ENCODE results near the gene RAN.

RAN gene

DNA sequence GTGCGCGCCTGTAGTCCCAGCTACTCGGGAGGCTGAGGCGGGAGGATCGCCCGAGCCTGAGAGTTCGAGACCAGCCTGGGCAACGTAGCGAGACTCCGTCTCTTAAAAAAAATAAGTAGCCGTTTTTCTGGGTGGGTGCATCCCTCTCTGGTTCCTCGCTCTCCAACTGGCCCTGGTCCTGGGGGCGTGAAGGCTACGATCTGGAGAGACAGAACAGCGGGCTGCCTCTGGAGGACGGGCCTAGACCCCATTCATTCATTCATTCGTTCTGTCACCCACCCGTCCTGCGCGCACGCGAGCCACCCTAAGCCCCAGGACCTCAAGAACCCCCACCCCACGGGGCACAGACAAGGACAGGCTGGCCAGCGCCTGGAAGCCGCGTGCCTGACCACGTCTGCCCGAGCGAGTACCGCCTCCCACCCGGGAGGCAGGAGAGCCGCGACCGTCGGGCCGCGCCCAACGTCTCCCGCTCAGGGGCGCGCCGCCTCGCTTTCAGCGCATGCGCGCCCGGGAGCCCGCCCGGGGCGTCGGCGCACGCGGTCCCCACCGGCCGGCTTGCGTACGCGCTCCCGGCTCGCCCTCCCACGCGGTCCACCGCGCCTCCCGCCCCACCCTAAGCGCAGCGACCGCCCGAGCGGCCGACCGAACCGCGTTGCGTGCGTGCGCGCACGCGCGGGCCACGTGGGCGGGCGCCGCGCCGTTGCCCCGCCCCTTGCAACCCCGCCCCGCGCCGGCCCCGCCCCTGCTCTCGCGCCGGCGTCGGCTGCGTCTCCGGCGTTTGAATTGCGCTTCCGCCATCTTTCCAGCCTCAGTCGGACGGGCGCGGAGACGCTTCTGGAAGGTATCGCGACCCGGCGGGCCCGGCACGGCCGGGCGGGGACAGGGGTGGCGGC lies at the start of gene RAN:
Gene RAN (plus strand): TSS at position 781 of the 893 bp plus-strand sequence. CDS start 528 bp downstream, outside the sequence.
- Histone ChIP-seq H2AFZ (ENCODE audit: low read length) (peak within 1 kb of the TSS; percentile 61; the same call in 1 of the 2 replicates), H3K9ac (ENCODE audit: low read length) (peak within 1 kb of the TSS; percentile 88), H3K4me2 (ENCODE audit: low read depth, low read length) (peak within 1 kb of the TSS; percentile 82), H3K79me2 (ENCODE audit: low read length) (peaks cover 30% of the 10 kb centered on the region), H3K4me3 (ENCODE audit: low read length) (peak within 1 kb of the TSS; percentile 79), H3K4me1 (ENCODE audit: low read length) (peaks cover 9% of the 10 kb centered on the region; the same call in 1 of the 2 replicates), H3K9me3 (replicated peaks; ENCODE audit: insufficient read depth, low read length) (no peaks in the 10 kb centered on the region), H4K20me1 (ENCODE audit: insufficient read depth, low read length) (no peaks in the 10 kb centered on the region), H3F3A (ENCODE audit: insufficient read depth, low read length) (peaks cover 10% of the 10 kb centered on the region; the same call in 1 of the 2 replicates), H3K27ac (ENCODE audit: low read length) (peak within 1 kb of the TSS; percentile 58; the same call in 1 of the 2 replicates), H3K36me3 (replicated peaks; ENCODE audit: insufficient read depth, low read length) (no peaks in the 10 kb centered on the region; the same call in 1 of the 2 replicates), H3K27me3 (replicated peaks; ENCODE audit: insufficient read depth, low read length) (no peaks in the 10 kb centered on the region), H3K9me2 (replicated peaks; ENCODE audit: insufficient read depth, low read length) (no peaks in the 10 kb centered on the region)
- no peak for TF ChIP-seq EZH2 (optimal IDR thresholded peaks at IDR 0.05; ENCODE audit: low read depth, low read length)
- TF ChIP-seq, protein P1, sequence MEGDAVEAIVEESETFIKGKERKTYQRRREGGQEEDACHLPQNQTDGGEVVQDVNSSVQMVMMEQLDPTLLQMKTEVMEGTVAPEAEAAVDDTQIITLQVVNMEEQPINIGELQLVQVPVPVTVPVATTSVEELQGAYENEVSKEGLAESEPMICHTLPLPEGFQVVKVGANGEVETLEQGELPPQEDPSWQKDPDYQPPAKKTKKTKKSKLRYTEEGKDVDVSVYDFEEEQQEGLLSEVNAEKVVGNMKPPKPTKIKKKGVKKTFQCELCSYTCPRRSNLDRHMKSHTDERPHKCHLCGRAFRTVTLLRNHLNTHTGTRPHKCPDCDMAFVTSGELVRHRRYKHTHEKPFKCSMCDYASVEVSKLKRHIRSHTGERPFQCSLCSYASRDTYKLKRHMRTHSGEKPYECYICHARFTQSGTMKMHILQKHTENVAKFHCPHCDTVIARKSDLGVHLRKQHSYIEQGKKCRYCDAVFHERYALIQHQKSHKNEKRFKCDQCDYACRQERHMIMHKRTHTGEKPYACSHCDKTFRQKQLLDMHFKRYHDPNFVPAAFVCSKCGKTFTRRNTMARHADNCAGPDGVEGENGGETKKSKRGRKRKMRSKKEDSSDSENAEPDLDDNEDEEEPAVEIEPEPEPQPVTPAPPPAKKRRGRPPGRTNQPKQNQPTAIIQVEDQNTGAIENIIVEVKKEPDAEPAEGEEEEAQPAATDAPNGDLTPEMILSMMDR (IDR thresholded peaks at IDR 0.05; ENCODE audit: low read length): no peak
- TF ChIP-seq EZH2phosphoT487 (IDR thresholded peaks at IDR 0.05; ENCODE audit: low read length): no peak
- DNase-seq: peak; percentile 86

DNA sequence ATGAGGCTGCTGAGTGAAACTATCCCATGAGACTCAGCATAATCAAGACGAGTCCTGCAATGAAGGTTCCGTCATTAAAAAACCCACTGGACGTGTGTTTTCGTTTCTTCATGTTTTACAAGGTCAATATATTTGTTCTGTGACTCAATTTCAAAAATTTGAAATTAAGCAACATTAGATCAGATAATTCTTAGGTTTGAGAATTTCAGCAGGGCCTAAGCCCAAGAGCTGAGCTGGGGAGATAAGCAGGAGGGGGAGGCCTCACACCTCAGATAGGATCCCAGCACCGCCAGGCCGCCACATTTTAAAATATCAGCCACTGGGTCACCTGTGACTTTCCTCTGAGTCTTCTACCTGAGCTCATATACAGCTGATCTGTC lies 46.1 kb upstream of the RAN start:
- Histone ChIP-seq H3K36me3 (replicated peaks; ENCODE audit: insufficient read depth, low read length) (no peaks in the 10 kb centered on the region), H3K27me3 (replicated peaks; ENCODE audit: insufficient read depth, low read length) (no peaks in the 10 kb centered on the region), H3K9ac (ENCODE audit: low read length) (no peak overlapping the region), H4K20me1 (ENCODE audit: insufficient read depth, low read length) (no peaks in the 10 kb centered on the region), H3K27ac (ENCODE audit: low read length) (no peak overlapping the region), H3K4me2 (ENCODE audit: low read depth, low read length) (no peak overlapping the region), H2AFZ (ENCODE audit: low read length) (no peak overlapping the region), H3F3A (ENCODE audit: insufficient read depth, low read length) (0 out of 2 replicates have a peak, but pooled peaks cover 3% of the 10 kb centered on the region), H3K9me2 (replicated peaks; ENCODE audit: insufficient read depth, low read length) (no peaks in the 10 kb centered on the region), H3K4me3 (ENCODE audit: low read length) (no peak overlapping the region), H3K79me2 (ENCODE audit: low read length) (peaks cover 6% of the 10 kb centered on the region; the same call in 1 of the 2 replicates), H3K9me3 (replicated peaks; ENCODE audit: insufficient read depth, low read length) (no peaks in the 10 kb centered on the region), H3K4me1 (ENCODE audit: low read length) (no peaks in the 10 kb centered on the region)
- DNase-seq: no peak
- TF ChIP-seq EZH2phosphoT487 (IDR thresholded peaks at IDR 0.05; ENCODE audit: low read length): no peak
- no peak for TF ChIP-seq EZH2 (optimal IDR thresholded peaks at IDR 0.05; ENCODE audit: low read depth, low read length)
- TF ChIP-seq, protein P1 (IDR thresholded peaks at IDR 0.05; ENCODE audit: low read length): no peak

DNA sequence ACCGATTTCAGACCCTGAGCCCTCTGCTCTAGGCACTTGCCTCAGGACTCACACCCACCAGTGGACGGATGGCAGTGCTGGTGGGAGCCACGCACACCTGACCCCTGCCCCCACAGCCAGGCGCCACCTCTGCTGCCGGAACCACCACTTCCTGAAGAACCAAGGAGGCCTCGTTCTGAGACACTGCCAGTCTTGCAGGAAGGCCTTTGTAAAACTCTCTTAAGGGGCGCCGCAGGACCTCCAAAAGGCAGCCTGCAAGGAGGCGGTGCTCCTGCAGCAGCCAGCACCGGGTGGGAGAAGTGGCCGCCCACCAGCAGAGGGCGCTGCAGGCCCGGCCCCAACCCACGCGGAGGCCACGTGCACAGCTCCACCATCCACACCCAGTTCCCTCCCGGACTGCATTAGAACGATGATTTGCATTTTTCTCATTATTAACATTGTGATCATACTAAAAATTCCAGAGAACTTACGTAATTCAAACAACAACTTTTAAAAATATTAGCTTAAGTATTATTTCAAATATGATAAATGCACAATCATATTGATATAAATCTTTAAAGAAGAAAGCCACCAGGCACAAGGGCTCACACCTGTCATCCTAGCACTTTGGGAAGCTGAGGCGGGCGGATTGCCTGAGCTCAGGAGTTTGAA lies 45.6 kb upstream of the RAN start:
- H3K79me2 ChIP-seq (ENCODE audit: low read length): peaks cover 6% of the 10 kb centered on the region; the same call in 1 of the 2 replicates
- H3K4me1 ChIP-seq (ENCODE audit: low read length): no peaks in the 10 kb centered on the region
- no peaks in the 10 kb centered on the region for H3K36me3 ChIP-seq (replicated peaks; ENCODE audit: insufficient read depth, low read length)
- no peaks in the 10 kb centered on the region for H3K9me3 ChIP-seq (replicated peaks; ENCODE audit: insufficient read depth, low read length)
- H3K4me3 ChIP-seq (ENCODE audit: low read length): no peak overlapping the region
- no peaks in the 10 kb centered on the region for H3K9me2 ChIP-seq (replicated peaks; ENCODE audit: insufficient read depth, low read length)
- H3K27me3 ChIP-seq (replicated peaks; ENCODE audit: insufficient read depth, low read length): no peaks in the 10 kb centered on the region
- no peak for TF ChIP-seq EZH2phosphoT487 (IDR thresholded peaks at IDR 0.05; ENCODE audit: low read length)
- no peak for TF ChIP-seq EZH2 (optimal IDR thresholded peaks at IDR 0.05; ENCODE audit: low read depth, low read length)
- TF ChIP-seq, protein P1 (IDR thresholded peaks at IDR 0.05; ENCODE audit: low read length): peak; percentile 36
- H3K9ac ChIP-seq (ENCODE audit: low read length): no peak overlapping the region
- no peak overlapping the region for H3K27ac ChIP-seq (ENCODE audit: low read length)
- no peak overlapping the region for H3K4me2 ChIP-seq (ENCODE audit: low read depth, low read length)
- H4K20me1 ChIP-seq (ENCODE audit: insufficient read depth, low read length): no peaks in the 10 kb centered on the region
- no peak overlapping the region for H2AFZ ChIP-seq (ENCODE audit: low read length)
- DNase-seq: no peak
- H3F3A ChIP-seq (ENCODE audit: insufficient read depth, low read length): 0 out of 2 replicates have a peak, but pooled peaks cover 3% of the 10 kb centered on the region
